ENCODE measurements around the gene ISCA1. TPM values are rescaled to one million over a fixed set of nuclear protein-coding genes. Genes with fewer than 3 reads are reported as not detected.
"Not testable (repeated sequence)": the region's sequence is repeated elsewhere in the genome, so short reads cannot be mapped to it uniquely, and the experiment has no call there.

ISCA1 gene
- total RNA-seq, 2 experiments from 2014 or later = 23.0 to 24.0 TPM

DNA sequence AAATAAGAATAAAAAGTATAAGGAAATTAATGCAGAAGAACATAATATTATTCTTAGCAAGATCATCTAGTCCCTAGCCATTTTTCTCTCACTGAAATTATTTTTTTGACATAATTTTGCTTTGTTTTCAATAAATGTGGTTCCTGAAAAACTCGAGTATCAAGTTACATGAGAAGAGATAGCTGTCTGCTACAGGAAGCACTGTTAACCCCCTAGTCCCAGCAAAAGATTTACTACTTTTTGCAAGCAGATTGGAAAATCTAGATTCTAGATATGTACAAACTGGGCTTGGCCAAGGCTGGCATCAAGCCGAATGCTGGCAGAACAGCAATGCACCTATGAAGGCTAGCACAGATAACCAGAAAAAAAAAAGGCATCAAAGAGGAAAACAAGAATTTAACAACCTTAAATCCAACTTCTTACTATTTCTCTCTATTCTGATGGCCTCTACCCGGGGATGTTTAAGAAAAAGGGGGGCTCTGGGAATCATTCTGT is 21.9 kb upstream of the ISCA1 start:
- H3K9me3 Mint-ChIP-seq = no peaks in the 10 kb centered on the region
- H3K36me3 Mint-ChIP-seq (ENCODE audit: low read depth) = peaks cover 63% of the 10 kb centered on the region
- POLR2A ChIA-PET = interaction anchor here (1.0 to 2.2 kb wide), 2 partner anchors 22 to 49 kb away, joined by 3 to 13 read pairs; partner anchors contain the start of gene ISCA1
- no peaks in the 10 kb centered on the region for H3K27me3 Mint-ChIP-seq
- peak overlapping the region; percentile 69 for H3K27ac Mint-ChIP-seq
- H3K4me1 Mint-ChIP-seq = peaks cover 42% of the 10 kb centered on the region
- CTCF ChIA-PET = no interaction called here
- DNase-seq = no peak
- no peak overlapping the region for H3K4me3 Mint-ChIP-seq

DNA sequence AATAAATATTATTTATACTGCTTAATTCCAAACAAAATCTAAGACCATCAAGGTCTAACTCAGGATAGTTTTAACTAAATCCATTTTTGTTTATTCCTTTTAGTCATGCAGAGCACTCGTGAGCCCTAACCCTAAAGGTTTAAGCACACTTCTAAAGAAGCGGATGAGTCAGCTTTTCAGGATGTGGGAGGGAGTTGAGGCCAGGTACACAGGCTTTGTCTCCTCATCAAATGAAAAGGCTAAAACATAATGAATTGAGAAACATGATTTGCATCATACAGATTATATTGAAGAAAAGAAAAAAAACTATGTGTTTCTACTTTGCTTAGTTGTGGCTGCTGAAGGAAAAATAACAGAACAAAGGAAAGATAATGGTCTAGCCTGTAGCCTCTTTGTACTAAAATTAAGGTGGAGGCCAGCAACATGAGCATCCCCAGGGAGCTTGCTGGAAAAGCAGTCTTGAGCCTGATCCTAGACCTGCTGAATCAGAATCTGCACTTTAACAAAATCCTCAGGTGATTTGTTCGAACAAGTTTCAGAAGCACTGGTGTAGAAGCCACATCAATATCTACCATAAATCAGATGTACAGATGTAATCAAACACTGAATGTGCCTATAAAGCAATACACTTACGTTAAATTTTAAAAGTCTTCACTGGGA is 21.1 kb upstream of the ISCA1 start:
- peaks cover 50% of the 10 kb centered on the region for H3K4me1 Mint-ChIP-seq
- no peaks in the 10 kb centered on the region for H3K9me3 Mint-ChIP-seq
- peak overlapping the region; percentile 90 for H3K27ac Mint-ChIP-seq
- H3K27me3 Mint-ChIP-seq = no peaks in the 10 kb centered on the region
- ChIA-PET POLR2A (interaction anchor here (1.0 to 2.2 kb wide), 3 partner anchors 21 to 50 kb away, joined by 3 to 13 read pairs (median 3); partner anchors contain the start of gene ISCA1), CTCF (no interaction called here)
- H3K36me3 Mint-ChIP-seq (ENCODE audit: low read depth) = peaks cover 67% of the 10 kb centered on the region
- peak overlapping the region; percentile 2 for H3K4me3 Mint-ChIP-seq
- DNase-seq = peak; percentile 62

DNA sequence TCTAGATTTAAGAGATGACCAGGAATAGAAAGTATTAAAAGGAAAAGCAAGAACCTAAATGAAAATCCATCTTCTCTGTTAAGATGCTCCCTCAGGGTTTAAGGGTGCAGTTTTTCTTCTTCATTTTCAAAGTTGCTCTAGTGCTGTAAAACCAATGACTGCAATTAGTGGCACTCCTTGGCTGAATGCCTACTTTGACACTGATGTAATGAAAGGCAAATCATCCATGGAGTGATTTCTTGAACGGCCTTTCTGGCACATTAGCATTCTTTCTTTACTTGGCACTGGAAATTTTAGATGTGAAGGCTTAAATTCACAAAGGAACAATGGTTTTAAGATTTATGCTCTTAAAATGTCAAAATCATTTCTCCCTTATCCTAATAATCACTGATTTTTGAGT is 19.3 kb upstream of the ISCA1 start:
- Mint-ChIP-seq H3K4me3 (no peak overlapping the region), H3K4me1 (peaks cover 59% of the 10 kb centered on the region), H3K27me3 (no peaks in the 10 kb centered on the region), H3K9me3 (no peaks in the 10 kb centered on the region), H3K36me3 (ENCODE audit: low read depth) (peaks cover 71% of the 10 kb centered on the region), H3K27ac (no peak overlapping the region)
- ChIA-PET POLR2A (interaction anchor here (0.6 to 4.1 kb wide), 3 partner anchors 19 to 225 kb away, joined by 3 to 27 read pairs (median 13); partner anchors contain the start of gene ISCA1), CTCF (no interaction called here)
- DNase-seq = no peak

DNA sequence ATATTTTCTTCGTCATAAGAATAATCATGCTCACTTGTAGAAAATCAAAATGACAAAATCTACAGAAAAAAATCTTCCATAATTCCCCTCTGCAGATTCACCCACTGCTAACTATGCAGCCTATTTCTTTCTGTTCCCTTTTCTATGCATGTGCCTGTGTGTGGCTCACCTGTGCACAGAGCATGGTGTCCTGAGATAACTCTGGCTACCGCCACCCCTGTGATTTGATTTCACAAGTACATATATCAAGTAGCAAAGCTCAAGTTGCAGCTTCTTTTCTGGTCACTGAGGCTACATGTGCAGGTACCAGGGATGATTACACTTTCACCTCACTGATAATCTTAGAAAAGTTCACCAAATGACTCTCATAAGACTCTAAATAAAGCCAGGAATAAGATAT is 18.4 kb upstream of the ISCA1 start:
- CTCF ChIA-PET = no interaction called here
- Mint-ChIP-seq H3K36me3 (ENCODE audit: low read depth) (peaks cover 77% of the 10 kb centered on the region), H3K4me3 (no peak overlapping the region), H3K27ac (no peak overlapping the region), H3K27me3 (no peaks in the 10 kb centered on the region), H3K4me1 (peaks cover 57% of the 10 kb centered on the region), H3K9me3 (no peaks in the 10 kb centered on the region)
- no peak for DNase-seq
- POLR2A ChIA-PET = interaction anchor here (0.8 to 4.1 kb wide), 2 partner anchors 18 to 38 kb away, joined by 5 to 27 read pairs; partner anchors contain the start of gene ISCA1

DNA sequence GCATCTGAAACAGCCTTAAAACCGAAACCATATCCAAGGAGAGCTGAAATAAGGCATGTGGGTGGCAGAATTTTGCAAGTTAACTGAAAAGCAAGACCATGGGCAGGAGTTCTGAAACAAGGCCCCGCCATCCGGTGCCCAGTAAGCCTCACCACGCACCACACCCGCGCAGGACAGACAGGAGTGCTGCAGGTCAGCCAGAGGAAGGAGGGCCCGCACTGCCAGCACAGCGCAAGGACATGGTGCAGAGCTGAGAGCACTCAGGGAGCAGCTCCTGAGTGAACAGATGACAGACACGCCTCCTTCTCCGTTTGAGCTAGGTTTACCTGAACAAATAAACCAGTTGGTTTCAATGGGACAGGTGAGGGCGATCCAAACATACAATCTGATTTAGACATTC is 16.5 kb upstream of the ISCA1 start:
- no peak for DNase-seq
- ChIA-PET CTCF (interaction anchor here (1.2 kb wide), 1 partner anchor 43 kb away, joined by 4 read pairs; no protein-coding TSS in a partner anchor), POLR2A (interaction anchor here (0.8 to 4.1 kb wide), 3 partner anchors 10 to 40 kb away, joined by 3 to 27 read pairs (median 5); partner anchors contain the start of gene ISCA1)
- Mint-ChIP-seq H3K4me1 (peaks cover 42% of the 10 kb centered on the region), H3K27ac (peak overlapping the region; percentile 52), H3K4me3 (no peak overlapping the region), H3K27me3 (no peaks in the 10 kb centered on the region), H3K36me3 (ENCODE audit: low read depth) (peaks cover 71% of the 10 kb centered on the region), H3K9me3 (no peaks in the 10 kb centered on the region)

DNA sequence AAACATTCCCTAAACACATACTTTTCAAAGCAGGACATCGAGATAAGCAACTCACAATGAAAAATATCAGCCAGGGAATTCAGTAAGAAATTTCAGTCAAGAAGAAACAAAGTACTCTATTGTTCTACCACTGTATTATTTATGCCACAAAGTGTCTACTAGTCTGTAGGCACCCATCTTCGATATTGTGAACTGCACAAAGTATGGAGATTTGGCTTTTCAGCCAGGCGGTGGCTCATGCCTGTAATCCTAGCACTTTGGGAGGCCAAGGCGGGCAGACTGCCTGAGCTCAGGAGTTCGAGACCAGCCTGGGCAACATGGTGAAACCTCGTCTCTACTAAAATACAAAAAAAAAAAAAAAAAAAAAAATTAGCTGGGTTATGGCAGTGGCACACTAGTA is 8.0 kb upstream of the ISCA1 start:
- H3K27ac Mint-ChIP-seq, POLR2A ChIA-PET, DNase-seq, H3K4me1 Mint-ChIP-seq, CTCF ChIA-PET, H3K9me3 Mint-ChIP-seq, H3K4me3 Mint-ChIP-seq, H3K27me3 Mint-ChIP-seq: not testable (repeated sequence)
- H3K36me3 Mint-ChIP-seq (ENCODE audit: low read depth) = peaks cover 37% of the 10 kb centered on the region

DNA sequence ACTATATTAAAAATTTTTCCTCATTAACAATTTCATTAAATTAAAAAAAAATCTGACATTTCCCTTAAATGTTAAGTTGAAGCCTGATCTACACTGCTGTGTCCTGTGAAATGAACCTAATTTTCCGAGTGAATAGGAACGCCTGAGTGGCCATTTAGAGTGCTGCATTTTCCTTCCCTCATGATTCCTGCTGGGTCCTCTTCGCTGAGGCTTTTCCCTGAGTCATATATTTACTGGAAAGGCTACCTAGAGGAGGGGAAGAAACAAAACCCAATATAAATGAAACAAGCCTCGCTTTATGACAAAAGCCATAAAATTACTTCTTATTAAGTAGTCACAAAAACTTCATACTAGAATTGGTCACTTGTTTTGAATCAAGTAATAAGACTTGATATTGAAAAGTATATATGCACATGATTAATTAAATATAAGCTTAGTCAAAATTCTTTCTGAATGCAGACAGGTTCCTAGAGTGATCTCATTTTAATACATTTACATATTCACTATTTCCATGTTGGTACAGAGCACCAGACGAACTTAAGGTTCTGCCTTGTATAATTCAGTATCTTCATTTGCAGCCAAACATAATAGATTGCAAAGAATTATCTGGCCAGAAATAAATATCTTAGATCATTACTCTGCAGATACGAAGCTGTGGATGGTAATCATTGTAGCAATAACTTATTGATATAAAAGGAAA is 6.3 kb upstream of the ISCA1 start:
- H3K9me3 Mint-ChIP-seq = no peaks in the 10 kb centered on the region
- H3K4me1 Mint-ChIP-seq = peaks cover 7% of the 10 kb centered on the region
- no peak overlapping the region for H3K27ac Mint-ChIP-seq
- CTCF ChIA-PET = no interaction called here
- H3K4me3 Mint-ChIP-seq = no peak overlapping the region
- no peaks in the 10 kb centered on the region for H3K27me3 Mint-ChIP-seq
- POLR2A ChIA-PET = no interaction called here
- DNase-seq = no peak
- peaks cover 29% of the 10 kb centered on the region for H3K36me3 Mint-ChIP-seq (ENCODE audit: low read depth)

DNA sequence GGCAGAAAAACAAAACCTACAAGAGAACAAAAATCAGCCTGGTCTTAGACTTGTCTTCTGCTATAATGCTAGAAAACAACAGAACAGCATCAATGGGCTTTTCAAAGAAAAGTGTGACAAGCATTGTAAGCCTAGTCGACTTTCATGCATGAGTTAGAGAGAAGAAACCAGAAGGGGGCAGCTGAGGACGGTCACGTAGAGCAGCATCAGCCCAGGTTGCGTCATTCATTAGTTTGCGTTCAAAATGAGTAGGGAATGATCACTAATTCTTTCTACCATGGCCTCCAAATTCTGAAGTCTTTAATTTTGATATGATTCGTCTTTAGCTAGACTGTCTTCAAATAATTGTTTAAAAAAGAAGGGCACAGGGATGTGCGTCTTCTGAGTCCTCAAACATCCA is 4.7 kb upstream of the ISCA1 start:
- POLR2A ChIA-PET = no interaction called here
- no peak overlapping the region for H3K4me3 Mint-ChIP-seq

DNA sequence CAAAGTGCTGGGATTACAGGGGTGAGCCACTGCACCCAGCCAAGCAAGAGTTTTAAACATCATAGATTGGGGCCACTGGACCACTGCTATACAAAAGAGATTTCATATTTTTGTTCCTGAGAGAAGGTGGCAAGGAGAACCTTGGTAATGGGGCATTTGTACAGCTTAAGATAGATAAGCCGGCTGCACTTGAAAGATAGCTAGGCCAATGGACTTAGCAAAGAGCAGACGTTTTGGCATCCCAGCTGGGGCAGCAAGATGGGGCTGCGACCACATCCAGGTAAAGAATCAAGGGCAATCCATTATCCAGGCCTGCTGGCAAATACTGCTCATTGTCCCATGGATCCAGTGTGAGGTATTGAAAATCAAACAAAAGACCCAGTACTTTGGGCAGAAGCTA is 3.9 kb upstream of the ISCA1 start:
- peaks cover 24% of the 10 kb centered on the region for H3K36me3 Mint-ChIP-seq (ENCODE audit: low read depth)
- CTCF ChIA-PET = no interaction called here

More for the DNA sequence above, 4.7 kb upstream of the ISCA1 start:
- Mint-ChIP-seq H3K36me3 (ENCODE audit: low read depth) (peaks cover 21% of the 10 kb centered on the region), H3K9me3 (no peaks in the 10 kb centered on the region), H3K27ac (no peak overlapping the region), H3K27me3 (no peaks in the 10 kb centered on the region), H3K4me1 (peaks cover 17% of the 10 kb centered on the region)
- CTCF ChIA-PET = no interaction called here
- no peak for DNase-seq

DNA sequence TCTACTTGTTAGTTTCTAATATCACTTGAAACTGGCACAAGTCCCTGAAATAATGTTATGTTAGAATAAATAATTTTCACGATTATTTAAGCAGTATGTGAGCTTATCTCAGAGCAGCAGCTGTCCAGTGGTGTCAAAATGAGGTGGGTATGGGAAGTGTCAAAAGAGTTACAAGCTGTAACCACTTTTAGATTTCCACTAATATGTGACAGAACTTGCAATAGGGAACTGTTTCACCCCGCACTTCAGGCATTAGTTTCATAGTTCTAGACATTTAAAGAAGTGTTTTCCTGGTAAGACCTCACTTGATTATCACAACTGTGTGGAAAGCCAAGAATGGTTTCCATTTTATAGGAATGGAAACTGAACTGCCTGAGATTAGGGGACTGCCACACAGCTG is 2.9 kb upstream of the ISCA1 start:
- CTCF ChIA-PET = no interaction called here
- H3K27me3 Mint-ChIP-seq = no peaks in the 10 kb centered on the region
- peaks cover 28% of the 10 kb centered on the region for H3K4me1 Mint-ChIP-seq
- DNase-seq = no peak
- peaks cover 24% of the 10 kb centered on the region for H3K36me3 Mint-ChIP-seq (ENCODE audit: low read depth)
- POLR2A ChIA-PET = interaction anchor here (1.1 kb wide), 1 partner anchor 69 kb away, joined by 3 read pairs; the partner anchor contains the start of gene TUT7
- H3K4me3 Mint-ChIP-seq = no peak overlapping the region
- H3K27ac Mint-ChIP-seq = no peak overlapping the region
- no peaks in the 10 kb centered on the region for H3K9me3 Mint-ChIP-seq

More for the DNA sequence above, 3.9 kb upstream of the ISCA1 start:
- H3K4me3 Mint-ChIP-seq = no peak overlapping the region
- H3K4me1 Mint-ChIP-seq = peaks cover 21% of the 10 kb centered on the region
- peak overlapping the region; percentile 30 for H3K27ac Mint-ChIP-seq
- no peaks in the 10 kb centered on the region for H3K27me3 Mint-ChIP-seq
- POLR2A ChIA-PET = no interaction called here
- no peaks in the 10 kb centered on the region for H3K9me3 Mint-ChIP-seq
- no peak for DNase-seq

DNA sequence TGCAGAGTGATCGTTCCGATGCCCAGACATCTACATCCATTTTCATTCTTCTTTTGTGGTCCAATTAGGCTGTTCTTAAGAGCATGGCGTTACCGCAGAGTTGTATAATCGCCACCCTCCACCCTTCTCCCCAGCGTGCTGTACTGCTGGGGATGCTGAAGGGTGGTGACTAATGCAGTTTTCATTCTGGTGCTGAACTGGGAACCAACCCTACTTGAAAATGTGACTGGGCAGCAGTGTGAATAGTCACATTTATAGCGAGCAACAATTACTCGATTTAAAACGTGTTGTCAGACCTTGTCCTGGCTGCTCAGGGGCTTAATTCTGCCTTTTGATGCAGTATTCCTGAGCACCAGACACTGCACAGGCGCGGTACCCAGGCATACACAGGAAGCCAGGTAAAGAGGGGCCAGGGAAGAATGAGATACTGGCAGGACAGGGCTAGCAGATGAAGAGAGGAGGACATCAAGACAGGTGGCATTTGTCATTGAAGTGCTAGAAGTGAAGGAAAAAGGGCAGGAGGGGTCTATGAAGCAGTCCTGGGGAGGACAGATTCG is 719 bp upstream of the ISCA1 start:
- no peaks in the 10 kb centered on the region for H3K9me3 Mint-ChIP-seq
- peak overlapping the region; percentile 94 for H3K27ac Mint-ChIP-seq
- CTCF ChIA-PET = interaction anchor here (0.7 to 1.3 kb wide), 4 partner anchors 11 to 83 kb away, joined by 3 to 6 read pairs (median 5); no protein-coding TSS in a partner anchor
- H3K36me3 Mint-ChIP-seq (ENCODE audit: low read depth) = peaks cover 23% of the 10 kb centered on the region
- DNase-seq = no peak
- peaks cover 41% of the 10 kb centered on the region for H3K4me1 Mint-ChIP-seq
- no peaks in the 10 kb centered on the region for H3K27me3 Mint-ChIP-seq
- H3K4me3 Mint-ChIP-seq = peak overlapping the region; percentile 84
- POLR2A ChIA-PET = interaction anchor here (0.6 to 2.0 kb wide), 21 partner anchors 10 to 1510 kb away, joined by 3 to 27 read pairs (median 4); partner anchors contain the start of genes AGTPBP1 and TUT7

DNA sequence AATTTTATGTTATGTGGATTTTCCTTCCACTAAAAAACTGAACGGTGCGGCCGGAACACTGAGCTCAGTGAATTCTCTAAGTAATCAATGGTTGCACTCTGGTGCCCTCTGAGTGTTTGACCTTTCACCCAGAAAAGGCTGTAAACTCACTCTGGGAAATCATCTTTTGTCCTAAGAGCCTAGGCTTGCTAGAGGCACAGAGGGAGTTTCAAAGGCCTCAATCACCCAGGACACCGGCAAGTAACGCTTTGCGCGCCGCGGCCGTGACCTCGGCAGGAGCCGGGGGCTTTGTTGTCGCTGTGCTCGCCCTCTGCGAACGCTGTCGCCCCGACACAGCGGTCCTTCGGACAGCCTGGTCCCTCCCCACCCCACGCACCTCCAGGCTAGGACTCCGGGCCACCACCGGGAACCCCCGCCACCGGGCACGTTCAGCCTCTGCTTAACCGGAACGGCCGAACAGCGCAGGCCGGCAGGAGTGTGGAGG is 703 bp downstream of the ISCA1 start:
- no peaks in the 10 kb centered on the region for H3K9me3 Mint-ChIP-seq
- H3K4me1 Mint-ChIP-seq = peaks cover 45% of the 10 kb centered on the region
- ChIA-PET CTCF (interaction anchor here (1.3 kb wide), 1 partner anchor 14 kb away, joined by 6 read pairs; no protein-coding TSS in a partner anchor), POLR2A (interaction anchor here (0.6 to 2.0 kb wide), 16 partner anchors 11 to 667 kb away, joined by 3 to 27 read pairs (median 6); partner anchors contain the start of genes NAA35 and TUT7)
- peak overlapping the region; percentile 84 for H3K4me3 Mint-ChIP-seq
- H3K36me3 Mint-ChIP-seq (ENCODE audit: low read depth) = peaks cover 17% of the 10 kb centered on the region
- DNase-seq = no peak
- no peaks in the 10 kb centered on the region for H3K27me3 Mint-ChIP-seq
- H3K27ac Mint-ChIP-seq = peak overlapping the region; percentile 87

DNA sequence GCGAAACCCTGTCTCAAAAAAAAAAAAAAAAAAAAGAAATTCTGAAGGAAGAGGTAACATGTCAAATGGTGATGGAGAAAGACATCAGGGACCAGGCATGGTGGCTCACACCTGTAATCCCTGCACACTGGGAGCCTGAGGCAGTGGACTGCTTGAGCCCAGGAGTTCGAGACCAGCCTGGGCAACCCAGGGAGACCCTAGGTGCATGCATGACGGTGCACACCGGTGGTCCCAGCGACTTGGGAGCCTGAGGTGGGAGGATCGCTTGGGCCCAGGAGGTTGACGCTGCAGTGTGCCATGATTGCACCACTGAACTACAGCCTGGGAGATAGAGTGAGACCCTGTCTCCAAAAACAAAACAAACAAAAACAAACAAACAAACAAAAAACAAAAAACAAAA is 1.8 kb downstream of the ISCA1 start:
- DNase-seq = no peak
- POLR2A ChIA-PET = no interaction called here
- Mint-ChIP-seq H3K4me3 (peak overlapping the region; percentile 84), H3K9me3 (no peaks in the 10 kb centered on the region), H3K36me3 (ENCODE audit: low read depth) (peaks cover 17% of the 10 kb centered on the region), H3K27ac (no peak overlapping the region), H3K4me1 (peaks cover 45% of the 10 kb centered on the region), H3K27me3 (no peaks in the 10 kb centered on the region)
- CTCF ChIA-PET = no interaction called here
